Osteoblast (primary cell): Measurements from ENCODE around the gene PDHB. TPM values are rescaled to one million over a fixed set of nuclear protein-coding genes. Genes with fewer than 3 reads are reported as not detected.

Source experiments
- DNase-seq: peaks from one replicate; pipeline ENCODE4 v3.0.0; 2011; ENCODE audit warnings: low spot score, mixed read lengths; ENCODE audit not compliant: insufficient read length; ENCODE audit errors: missing footprints
- H2AFZ ChIP-seq: 2 replicates; pipeline ENCODE4 v1.6.0; 2011; ENCODE audit warnings: mild to moderate bottlenecking, low read length
- H3K27ac ChIP-seq: 2 replicates; pipeline ENCODE4 v1.5.1; 2011; ENCODE audit warnings: mild to moderate bottlenecking, low read depth, low read length, moderate library complexity
- H3K27me3 ChIP-seq: 2 replicates; pipeline ENCODE4 v1.6.0; 2012; ENCODE audit warnings: mild to moderate bottlenecking, control low read depth, inconsistent platforms, low read length, moderate library complexity; ENCODE audit not compliant: insufficient read depth
- H3K36me3 ChIP-seq: 2 replicates; pipeline ENCODE4 v1.5.1; 2011; ENCODE audit warnings: mild to moderate bottlenecking, low read length, control low read depth, moderate library complexity; ENCODE audit not compliant: insufficient read depth
- H3K4me1 ChIP-seq: 2 replicates; pipeline ENCODE4 v1.5.1; 2011; ENCODE audit warnings: mild to moderate bottlenecking, low read length, control low read depth, moderate library complexity; ENCODE audit not compliant: insufficient read depth
- H3K4me2 ChIP-seq: 2 replicates; pipeline ENCODE4 v1.6.0; 2011; ENCODE audit warnings: mild to moderate bottlenecking, low read length; ENCODE audit not compliant: insufficient read depth
- H3K4me3 ChIP-seq: fragments of 200-600 bp; sonication (generic); 3 replicates; pipeline ENCODE4 v1.5.1; 2012; ENCODE audit warnings: mild to moderate bottlenecking, low read length, inconsistent platforms; ENCODE audit not compliant: insufficient read depth
- H3K79me2 ChIP-seq: 2 replicates; pipeline ENCODE4 v1.6.0; 2012; ENCODE audit warnings: mild to moderate bottlenecking, low read length, control low read depth, inconsistent platforms; ENCODE audit not compliant: insufficient read depth
- H3K9me3 ChIP-seq: 2 replicates; pipeline ENCODE4 v1.5.1; 2011; ENCODE audit warnings: low read depth, low read length, control low read depth
- H4K20me1 ChIP-seq: 2 replicates; pipeline ENCODE4 v1.6.0; 2012; ENCODE audit warnings: mild to moderate bottlenecking, low read length, control low read depth; ENCODE audit not compliant: insufficient read depth
- CTCF ChIP-seq: IDR thresholded peaks from 2 replicates; pipeline ENCODE4 v1.5.1; 2011; ENCODE audit warnings: mild to moderate bottlenecking, low read depth, low read length, moderate library complexity; ENCODE audit errors: extremely low read depth
- total RNA-seq: library from RNA; depleted of rRNA; stranded (reverse); fragments of >200 nt; gene quantifications from 2 replicates; pipeline ENCODE4 v1.2.3, GENCODE V29; 2012

The PDHB gene
- total RNA-seq, 1 donor = 78.2 TPM

GRCh38 chr3:58384381-58385090 lies 49.1 kb downstream of the PDHB start:
- H3K27me3 ChIP-seq = no peaks in the 10 kb centered on the region

GRCh38 chr3:58383904-58384303 lies 49.7 kb downstream of the PDHB start:
- H3K4me3 ChIP-seq = peak overlapping the region; percentile 24
- peaks cover 6% of the 10 kb centered on the region for H3K79me2 ChIP-seq
- H4K20me1 ChIP-seq = no peaks in the 10 kb centered on the region
- H3K4me1 ChIP-seq = peaks cover 51% of the 10 kb centered on the region
- H3K27me3 ChIP-seq = no peaks in the 10 kb centered on the region
- H3K9me3 ChIP-seq = no peaks in the 10 kb centered on the region
- DNase-seq = peak; percentile 83
- H3K36me3 ChIP-seq = peaks cover 9% of the 10 kb centered on the region
- H3K4me2 ChIP-seq = peak overlapping the region; percentile 66
- H2AFZ ChIP-seq = peak overlapping the region; percentile 15
- peak overlapping the region; percentile 96 for H3K27ac ChIP-seq
- TF ChIP-seq CTCF = no peak

More at GRCh38 chr3:58384381-58385090, 49.1 kb downstream of the PDHB start:
- Histone ChIP-seq H3K4me1 (peaks cover 54% of the 10 kb centered on the region), H4K20me1 (no peaks in the 10 kb centered on the region), H3K9me3 (no peaks in the 10 kb centered on the region), H3K27ac (peak overlapping the region; percentile 96), H3K4me2 (peak overlapping the region; percentile 66), H3K36me3 (peaks cover 9% of the 10 kb centered on the region), H3K79me2 (peaks cover 6% of the 10 kb centered on the region), H3K4me3 (peak overlapping the region; percentile 24), H2AFZ (peak overlapping the region; percentile 15)
- no peak for TF ChIP-seq CTCF
- peak; percentile 63 for DNase-seq

GRCh38 chr3:58383476-58383875 lies 50.2 kb downstream of the PDHB start:
- Histone ChIP-seq H3K79me2 (peaks cover 6% of the 10 kb centered on the region), H3K4me1 (peaks cover 47% of the 10 kb centered on the region), H3K27ac (peak overlapping the region; percentile 96), H3K9me3 (no peaks in the 10 kb centered on the region), H3K36me3 (peaks cover 9% of the 10 kb centered on the region), H3K27me3 (no peaks in the 10 kb centered on the region), H4K20me1 (no peaks in the 10 kb centered on the region), H3K4me2 (peak overlapping the region; percentile 53), H2AFZ (no peak overlapping the region), H3K4me3 (no peak overlapping the region)
- DNase-seq = no peak
- no peak for TF ChIP-seq CTCF

GRCh38 chr3:58379351-58380073 lies 54.1 kb downstream of the PDHB start:
- TF ChIP-seq CTCF = no peak
- Histone ChIP-seq H3K4me1 (peaks cover 27% of the 10 kb centered on the region), H4K20me1 (no peaks in the 10 kb centered on the region), H3K27me3 (no peaks in the 10 kb centered on the region), H2AFZ (no peak overlapping the region), H3K4me2 (no peak overlapping the region), H3K9me3 (no peaks in the 10 kb centered on the region), H3K27ac (no peak overlapping the region), H3K79me2 (peaks cover 3% of the 10 kb centered on the region), H3K4me3 (no peak overlapping the region), H3K36me3 (no peaks in the 10 kb centered on the region)
- no peak for DNase-seq
